Neural crest cell (in vitro differentiated cells): ENCODE measurements around the gene RHBDD2. TPM values are rescaled to one million over a fixed set of nuclear protein-coding genes. Genes with fewer than 3 reads are reported as not detected.
"Not testable (repeated sequence)": the region's sequence is repeated elsewhere in the genome, so short reads cannot be mapped to it uniquely, and the experiment has no call there.

ENCODE experiments used
- DNase-seq: peaks from one replicate; pipeline ENCODE4 v3.0.0; 2021; ENCODE audit warnings: low read depth, mixed read lengths, low spot score
- H3K27ac Mint-ChIP-seq: one replicate; pipeline ENCODE4 v1.8.0; 2021; ENCODE audit warnings: mild to moderate bottlenecking, mixed read lengths; ENCODE audit not compliant: unreplicated experiment
- H3K27me3 Mint-ChIP-seq: 2 replicates; pipeline ENCODE4 v1.8.0; 2021; ENCODE audit warnings: low read depth, mild to moderate bottlenecking, mixed read lengths
- H3K36me3 Mint-ChIP-seq: 2 replicates; pipeline ENCODE4 v1.8.0; 2021; ENCODE audit warnings: low read depth, mild to moderate bottlenecking, mixed read lengths
- H3K4me1 Mint-ChIP-seq: 2 replicates; pipeline ENCODE4 v1.8.0; 2021; ENCODE audit warnings: mixed read lengths
- H3K4me3 Mint-ChIP-seq: one replicate; pipeline ENCODE4 v1.8.0; 2021; ENCODE audit warnings: mild to moderate bottlenecking, mixed read lengths
- H3K9me3 Mint-ChIP-seq: 2 replicates; pipeline ENCODE4 v1.8.0; 2021; ENCODE audit warnings: mixed read lengths
- total RNA-seq: library from RNA; stranded (reverse); gene quantifications from 2 replicates; pipeline ENCODE4 v1.2.1, GENCODE V29; 2021
- TF ChIP-seq, protein P1 (sequence below): fragments of 200-600 bp; sonication (generic); conservative IDR thresholded peaks from 2 replicates; pipeline ENCODE4 v1.5.0; 2021; ENCODE audit warnings: antibody characterized with exemption, mild to moderate bottlenecking

The RHBDD2 gene
- total RNA-seq, 1 donor from 2014 or later, result 80.5 TPM

DNA sequence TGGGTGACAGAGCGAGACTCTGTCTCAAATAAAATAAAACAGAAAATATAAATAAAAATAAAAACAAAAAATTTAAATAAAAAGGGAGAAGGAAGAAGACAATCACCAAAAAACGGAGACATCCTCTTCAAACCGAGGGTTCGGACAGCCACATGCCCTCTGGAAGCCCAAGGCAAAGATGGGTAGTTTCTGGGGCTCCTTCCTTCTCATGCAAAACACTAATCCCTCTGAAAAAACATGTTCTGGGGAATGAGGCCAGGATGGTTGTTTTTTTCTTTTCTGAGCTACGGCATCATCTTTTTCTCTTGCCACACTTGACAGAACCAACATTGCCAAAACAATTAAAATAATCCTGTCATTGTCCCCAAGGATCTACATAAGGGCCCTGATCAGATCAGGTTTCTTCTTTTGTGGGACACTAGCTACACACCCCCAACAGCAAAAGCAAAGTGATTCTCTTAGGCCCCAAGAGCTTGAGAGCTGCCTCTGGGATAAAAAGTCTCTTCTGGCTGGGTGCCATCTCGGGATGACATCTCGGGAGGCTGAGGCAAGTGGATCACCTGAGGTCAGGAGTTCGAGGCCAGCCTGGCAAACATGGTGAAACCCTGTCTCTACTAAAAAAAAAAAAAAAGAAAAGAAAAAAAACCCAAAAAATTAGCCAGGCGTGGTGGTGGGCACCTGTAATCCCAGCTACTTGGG lies 21.9 kb downstream of the RHBDD2 start:
- Mint-ChIP-seq H3K4me3 (no peak overlapping the region), H3K27me3 (no peaks in the 10 kb centered on the region), H3K36me3 (no peaks in the 10 kb centered on the region), H3K9me3 (no peaks in the 10 kb centered on the region), H3K27ac (no peak overlapping the region), H3K4me1 (peaks cover 4% of the 10 kb centered on the region)
- TF ChIP-seq, protein P1, sequence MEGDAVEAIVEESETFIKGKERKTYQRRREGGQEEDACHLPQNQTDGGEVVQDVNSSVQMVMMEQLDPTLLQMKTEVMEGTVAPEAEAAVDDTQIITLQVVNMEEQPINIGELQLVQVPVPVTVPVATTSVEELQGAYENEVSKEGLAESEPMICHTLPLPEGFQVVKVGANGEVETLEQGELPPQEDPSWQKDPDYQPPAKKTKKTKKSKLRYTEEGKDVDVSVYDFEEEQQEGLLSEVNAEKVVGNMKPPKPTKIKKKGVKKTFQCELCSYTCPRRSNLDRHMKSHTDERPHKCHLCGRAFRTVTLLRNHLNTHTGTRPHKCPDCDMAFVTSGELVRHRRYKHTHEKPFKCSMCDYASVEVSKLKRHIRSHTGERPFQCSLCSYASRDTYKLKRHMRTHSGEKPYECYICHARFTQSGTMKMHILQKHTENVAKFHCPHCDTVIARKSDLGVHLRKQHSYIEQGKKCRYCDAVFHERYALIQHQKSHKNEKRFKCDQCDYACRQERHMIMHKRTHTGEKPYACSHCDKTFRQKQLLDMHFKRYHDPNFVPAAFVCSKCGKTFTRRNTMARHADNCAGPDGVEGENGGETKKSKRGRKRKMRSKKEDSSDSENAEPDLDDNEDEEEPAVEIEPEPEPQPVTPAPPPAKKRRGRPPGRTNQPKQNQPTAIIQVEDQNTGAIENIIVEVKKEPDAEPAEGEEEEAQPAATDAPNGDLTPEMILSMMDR, result no peak
- DNase-seq, result no peak

DNA sequence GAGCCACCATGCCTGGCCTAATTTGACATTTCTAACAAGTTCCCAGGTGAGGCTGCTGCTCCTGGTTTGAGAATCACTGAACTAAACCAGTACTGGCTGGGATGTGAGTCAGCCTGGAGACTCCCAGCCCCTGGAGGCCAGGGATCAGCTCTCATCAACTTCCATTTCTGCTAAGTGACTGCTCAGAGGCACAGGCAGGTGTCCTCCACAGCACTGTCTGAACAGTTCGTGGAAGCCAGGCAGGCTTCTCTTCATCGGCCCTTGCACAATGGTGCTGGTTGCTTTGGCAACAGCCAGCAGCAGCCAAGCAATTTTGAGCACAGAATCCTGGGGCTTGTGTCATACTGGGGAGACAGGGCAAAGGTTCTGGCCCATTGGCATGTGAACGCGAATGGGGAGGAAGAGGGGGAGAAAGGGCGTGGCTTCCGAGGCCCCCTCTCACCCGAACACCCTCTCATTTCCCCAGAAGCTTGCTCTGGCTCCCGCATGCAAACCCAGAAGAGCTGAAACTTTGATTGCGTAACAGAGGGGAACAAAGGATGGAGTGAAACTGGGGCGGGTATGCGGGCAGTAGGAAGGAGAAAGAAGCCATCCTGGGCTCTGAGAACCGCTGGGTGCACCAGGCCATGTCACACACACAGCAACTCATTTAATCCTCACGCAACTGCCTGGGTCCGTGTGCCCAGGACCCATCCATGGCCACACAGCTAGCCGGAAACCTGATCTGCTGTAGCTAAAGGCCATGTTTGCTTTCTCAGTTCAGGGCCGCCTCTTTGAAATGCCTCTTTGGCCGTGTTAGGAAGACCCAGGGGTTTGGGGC lies 27.2 kb downstream of the RHBDD2 start:
- H3K36me3 Mint-ChIP-seq, result no peaks in the 10 kb centered on the region
- peak overlapping the region; percentile 81 for H3K4me3 Mint-ChIP-seq
- TF ChIP-seq, protein P1, result no peak
- H3K27me3 Mint-ChIP-seq, result no peaks in the 10 kb centered on the region
- peaks cover 12% of the 10 kb centered on the region for H3K4me1 Mint-ChIP-seq
- peak overlapping the region; percentile 97 for H3K27ac Mint-ChIP-seq
- DNase-seq, result peak; percentile 41
- H3K9me3 Mint-ChIP-seq, result no peaks in the 10 kb centered on the region

DNA sequence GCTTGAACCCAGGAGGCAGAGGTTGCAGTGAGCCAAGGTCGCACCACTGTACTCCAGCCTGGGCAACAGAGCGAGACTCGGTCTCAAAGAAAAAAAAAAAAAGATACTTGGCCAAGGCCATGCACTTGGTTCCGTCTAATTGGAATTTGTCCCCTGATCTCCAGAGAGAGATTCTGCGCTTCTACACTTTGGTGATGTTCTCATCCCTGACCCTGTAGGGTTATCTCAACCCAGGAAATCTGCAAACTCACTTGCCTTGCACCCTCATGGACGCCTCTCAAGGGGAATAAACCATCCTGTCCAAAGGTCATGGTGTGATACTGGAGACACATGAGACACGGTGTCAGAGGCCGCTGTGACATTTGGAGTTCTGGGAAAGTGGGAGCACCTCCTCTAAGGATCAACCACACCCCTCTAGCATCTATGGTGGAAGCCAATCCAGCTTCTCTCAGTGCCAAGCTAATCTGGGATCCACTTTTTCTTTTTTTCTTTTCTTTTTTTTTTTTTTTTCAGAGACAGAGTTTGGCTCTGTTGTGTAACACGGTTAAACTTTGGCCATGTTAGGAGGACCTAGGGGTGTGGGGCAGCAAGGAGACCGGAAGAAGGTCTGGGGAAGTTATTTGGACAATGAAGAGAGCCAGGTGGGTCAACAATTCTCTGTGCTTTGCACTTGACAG lies 28.3 kb downstream of the RHBDD2 start:
- Mint-ChIP-seq H3K27ac (no peak overlapping the region), H3K4me1 (peaks cover 12% of the 10 kb centered on the region), H3K9me3 (no peaks in the 10 kb centered on the region), H3K36me3 (no peaks in the 10 kb centered on the region), H3K27me3 (no peaks in the 10 kb centered on the region), H3K4me3 (no peak overlapping the region)
- TF ChIP-seq, protein P1, result no peak
- DNase-seq, result no peak

DNA sequence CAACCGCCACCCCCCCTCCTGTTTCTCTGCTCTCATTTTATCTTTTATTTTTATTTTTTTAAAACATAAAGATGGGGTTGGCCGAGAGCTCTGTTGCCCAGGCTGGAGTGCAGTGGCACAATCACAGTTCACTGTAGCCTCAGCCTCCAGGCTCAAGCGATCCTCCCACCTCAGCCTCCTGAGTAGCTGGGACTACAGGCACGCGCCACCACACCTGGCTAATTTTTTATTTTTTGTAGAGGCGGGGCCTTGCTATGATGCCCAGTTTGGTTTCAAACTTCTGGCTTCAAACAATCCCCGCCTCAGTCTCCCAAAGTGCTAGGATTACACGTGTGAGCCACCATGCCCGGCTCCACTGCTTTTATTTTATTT lies 28.8 kb downstream of the RHBDD2 start:
- not testable (repeated sequence) for H3K4me3 Mint-ChIP-seq, H3K27ac Mint-ChIP-seq, H3K36me3 Mint-ChIP-seq, DNase-seq, H3K9me3 Mint-ChIP-seq, H3K27me3 Mint-ChIP-seq
- H3K4me1 Mint-ChIP-seq, result peaks cover 12% of the 10 kb centered on the region

DNA sequence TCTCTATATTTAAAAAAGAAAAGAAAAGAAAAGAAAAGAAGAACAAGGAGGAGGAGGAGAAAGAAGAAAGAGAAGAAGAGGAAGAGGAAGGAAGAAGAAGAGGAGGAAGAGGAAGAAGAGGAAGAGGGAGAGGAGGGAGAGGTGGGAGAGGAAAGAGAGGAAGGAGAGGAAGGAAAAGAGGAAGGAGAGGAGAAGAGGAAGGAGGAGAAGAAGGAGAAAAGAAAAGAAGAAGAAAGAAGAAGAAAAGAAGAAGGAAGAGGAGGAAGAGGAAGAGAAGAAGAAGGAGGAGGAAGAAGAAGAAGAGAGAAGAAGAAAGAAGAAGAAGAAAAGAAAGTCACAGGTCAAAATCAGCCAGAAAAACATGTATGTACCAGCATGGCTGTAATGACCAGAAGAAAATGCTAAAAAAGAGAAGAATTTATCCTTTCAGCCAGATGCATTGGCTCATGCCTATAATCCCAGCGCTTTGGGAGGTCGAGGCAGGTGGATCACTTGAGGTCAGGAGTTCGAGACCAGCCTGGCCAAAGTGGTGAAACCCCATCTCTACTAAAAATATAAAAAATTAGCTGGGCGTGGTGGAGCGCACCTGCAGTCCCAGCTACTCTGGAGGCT lies 30.8 kb downstream of the RHBDD2 start:
- Mint-ChIP-seq H3K4me3 (peak overlapping the region; percentile 2), H3K4me1 (peaks cover 20% of the 10 kb centered on the region), H3K9me3 (no peaks in the 10 kb centered on the region), H3K27ac (no peak overlapping the region), H3K27me3 (no peaks in the 10 kb centered on the region), H3K36me3 (no peaks in the 10 kb centered on the region)
- no peak for DNase-seq
- TF ChIP-seq, protein P1, result no peak

DNA sequence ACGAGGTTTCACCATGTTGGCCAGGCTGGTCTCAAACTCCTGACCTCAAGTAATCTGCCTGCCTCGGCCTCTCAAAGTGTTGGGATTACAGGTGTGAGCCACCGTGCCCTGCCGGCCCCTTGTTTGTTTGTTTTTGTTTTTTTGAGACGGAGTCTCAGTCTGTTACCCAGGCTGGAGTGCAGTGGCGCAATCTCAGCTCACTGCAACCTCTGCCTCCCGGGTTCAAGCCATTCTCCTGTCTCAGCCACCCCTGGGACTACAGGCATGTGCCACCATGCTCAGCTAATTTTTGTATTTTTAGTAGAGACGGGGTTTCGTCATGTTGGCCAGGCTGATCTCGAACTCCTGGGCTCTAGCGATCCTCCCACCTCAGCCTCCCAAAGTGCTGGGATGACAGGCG lies 32.4 kb downstream of the RHBDD2 start:
- DNase-seq, H3K27me3 Mint-ChIP-seq, H3K27ac Mint-ChIP-seq, H3K36me3 Mint-ChIP-seq, H3K4me3 Mint-ChIP-seq, H3K9me3 Mint-ChIP-seq: not testable (repeated sequence)
- peaks cover 18% of the 10 kb centered on the region for H3K4me1 Mint-ChIP-seq
